GM13977 (cell line): Measurements from ENCODE around the gene ETS2.
"Not testable (repeated sequence)": the region's sequence is repeated elsewhere in the genome, so short reads cannot be mapped to it uniquely, and the experiment has no call there.

Source experiments
- DNase-seq: peaks from one replicate; pipeline ENCODE4 v3.0.0; 2012; ENCODE audit warnings: low spot score
- CTCF ChIP-seq: IDR thresholded peaks from 2 replicates; pipeline ENCODE4 v1.5.1; 2012; ENCODE audit warnings: mild to moderate bottlenecking, control low read depth; ENCODE audit not compliant: insufficient read depth; ENCODE audit errors: extremely low read depth, missing control alignments
- in situ Hi-C: fragments of 300-500 bp; cut with MboI; formaldehyde crosslinking; loops from one replicate; pipeline ENCODE4 v1.12.0; 2022; ENCODE audit warnings: low sequenced_read_pairs, low pct_unique_long_range_greater_than_20kb, mixed read lengths, inconsistent platforms; ENCODE audit not compliant: unreplicated experiment

ETS2 gene

GRCh38 chr21:38824124-38824822 lies 18.5 kb downstream of the ETS2 start:
- in situ Hi-C loops: no loop called here
- no peak for TF ChIP-seq CTCF
- no peak for DNase-seq

DNA sequence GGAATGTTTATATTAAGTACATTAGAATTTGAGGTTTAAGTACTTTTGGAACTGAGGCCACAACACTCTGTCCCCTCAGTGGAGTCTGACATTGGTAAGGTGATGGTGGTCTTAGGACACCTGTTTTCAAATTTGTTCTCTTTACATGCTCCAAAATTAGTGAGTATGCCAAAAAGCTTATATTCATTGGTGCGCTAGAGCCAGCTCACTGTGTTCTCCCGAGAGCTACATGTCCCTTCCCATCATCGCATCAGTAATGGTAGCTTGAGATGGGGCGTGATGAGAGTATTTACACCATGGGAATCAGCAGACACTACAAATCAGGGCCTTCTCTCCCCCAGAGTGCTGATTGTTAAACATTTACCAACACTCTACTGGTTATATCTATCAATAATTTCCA lies 19.5 kb downstream of the ETS2 start:
- no peak for TF ChIP-seq CTCF
- DNase-seq: no peak
- in situ Hi-C loops: no loop called here

DNA sequence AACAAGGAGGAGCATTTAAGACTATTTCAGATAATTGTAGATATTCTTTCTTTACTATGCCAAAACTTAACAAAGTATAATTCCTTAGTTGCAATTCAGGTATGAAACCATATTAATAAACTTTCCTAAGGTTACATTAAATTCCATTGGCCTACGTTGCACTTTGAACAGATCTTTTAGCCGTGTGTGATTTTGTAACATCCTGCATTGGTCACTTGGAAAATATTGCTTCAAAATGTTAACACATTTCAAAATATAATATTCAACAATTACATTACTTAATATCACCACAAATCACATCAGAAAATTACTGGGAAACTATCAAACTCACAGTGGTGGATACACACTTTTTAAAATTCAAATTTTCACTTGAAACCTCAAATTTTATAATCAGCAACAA lies 20.2 kb downstream of the ETS2 start:
- in situ Hi-C loops: no loop called here
- no peak for TF ChIP-seq CTCF
- no peak for DNase-seq

DNA sequence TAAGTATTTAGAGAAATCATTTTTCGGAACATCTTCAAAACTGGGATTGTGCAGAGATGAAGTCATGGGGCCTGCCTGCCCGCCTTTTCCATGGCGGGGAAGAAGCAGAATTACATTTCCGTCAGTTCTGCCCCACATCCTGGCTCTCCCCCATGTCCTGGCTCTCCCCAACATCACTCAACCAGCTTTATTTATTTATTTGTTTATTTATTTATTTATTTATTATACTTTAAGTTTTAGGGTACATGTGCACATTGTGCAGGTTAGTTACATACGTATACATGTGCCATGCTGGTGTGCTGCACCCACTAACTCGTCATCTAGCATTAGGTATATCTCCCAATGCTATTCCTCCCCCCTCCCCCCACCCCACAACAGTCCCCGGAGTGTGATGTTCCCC lies 22.4 kb downstream of the ETS2 start:
- DNase-seq, in situ Hi-C loops: not testable (repeated sequence)

GRCh38 chr21:38830671-38831525 lies 25.2 kb downstream of the ETS2 start:
- peak; percentile 62 for DNase-seq
- in situ Hi-C loops: no loop called here
- no peak for TF ChIP-seq CTCF

GRCh38 chr21:38831526-38832467 lies 26.1 kb downstream of the ETS2 start:
- TF ChIP-seq CTCF: no peak
- in situ Hi-C loops: no loop called here
- DNase-seq: peak; percentile 73
